Pancreas (tissue), 10 donors: ENCODE measurements around the gene STK39. TPM values are rescaled to one million over a fixed set of nuclear protein-coding genes. Genes with fewer than 3 reads are reported as not detected.

Source experiments
- ATAC-seq, 4 donors: fragments of 200-7000 bp; cut with Tn5 transposase; one replicate each; pipeline versions ENCODE4 v1.8.0 to v1.9.1; 2020; ENCODE audit warnings: mild to moderate bottlenecking in 4 of 4, moderate library complexity in 4 of 4
- DNase-seq, 6 donors: peaks; one replicate each; pipeline ENCODE4 v3.0.0-alpha.2; 2020
- FAIRE-seq: peaks from 2 replicates; lab custom pipeline; 2012; peaks lifted over from hg19 to GRCh38; lab: Jason Lieb, UNC
- H3K27ac ChIP-seq, 4 donors: fragments of 200-600 bp; sonication (generic); 1 replicate in 3 of 4; 2 replicates in 1 of 4; pipeline versions ENCODE4 v1.5.0 to v1.8.0; 2020
- H3K27me3 ChIP-seq, 4 donors: fragments of 200-600 bp; one replicate each; pipeline ENCODE4 v1.8.0; 2021
- H3K36me3 ChIP-seq, 3 donors: fragments of 200-600 bp; sonication (generic) in 1 of 3; one replicate each; pipeline versions ENCODE4 v1.5.0 to v1.8.0; 2020 to 2021
- H3K4me1 ChIP-seq, 3 donors: fragments of 200-600 bp; one replicate each; pipeline ENCODE4 v1.8.0; 2021
- H3K4me3 ChIP-seq, 4 donors: fragments of 200-600 bp; sonication (generic) in 2 of 4; one replicate each; pipeline versions ENCODE4 v1.5.0 to v1.8.0; 2020 to 2021
- H3K9me3 ChIP-seq, 4 donors: fragments of 200-600 bp; one replicate each; pipeline ENCODE4 v1.8.0; 2021
- CTCF ChIP-seq, 4 donors: fragments of 200-600 bp; sonication (generic) in 3 of 4; IDR thresholded peaks; one replicate each; pipeline versions ENCODE4 v1.5.0 to v1.8.0; 2021; ENCODE audit warnings: antibody characterized with exemption in 4 of 4
- WGBS, 2 donors: extraction: QIAGEN DNeasy Blood & Tissue Kit; methylation state at CpG; one replicate each; pipeline ENCODE4 v1.1.7; 2013; 5-methylcytosine and 5-hydroxymethylcytosine counted together
- intact Hi-C, 3 donors: fragments of 100-400 bp; cut with DNase I; formaldehyde crosslinking; loops; one replicate each; pipeline versions ENCODE4 v1.11.1 to v1.14.2; 2022
- polyA plus RNA-seq, 2 donors: library from polyadenylated mRNA; stranded (reverse); fragments of 200-250 nt; gene quantifications; one replicate each; pipeline ENCODE4 v1.2.3, GENCODE V29; 2013
- total RNA-seq, 6 donors: library from RNA; stranded (reverse); fragmentation: NEBNext Ultra II Directional in 4 of 6; extraction: Animal tissue kit (Norgen Biotek cat#: 25700) in 4 of 6; gene quantifications; one replicate each; pipeline versions ENCODE4 v1.2.1 to v1.2.4, GENCODE V29; 2021 to 2023
- donor health status: healthy with polysubstance abuse.
- donor health status: DM: no; HTN: no; CAD: no; lungs with moderate emphysema.
- donor health status: DM: no; HTN: no; CAD: no.
- donor health status: control.
- donor health status: control.
- donor health status: Bipolar disorder and iron deficiency.
- donor health status: DM: yes; HTN: yes; CAD: no.
- donor health status: DM: no; HTN: no; CAD: no.
- donor health status: DM: no; HTN: no; CAD: no.
- donor health status: DM: yes; HTN: yes; CAD: no.

STK39 gene
- total and polyA plus RNA-seq, 8 donors = 9.5 to 23.1 (median 15.5) TPM

GRCh38 chr2:167986223-167986622 is 261.2 kb downstream of the STK39 start:
- TF ChIP-seq CTCF (IDR thresholded peaks at IDR 0.05) = no peak
- no peaks in the 10 kb centered on the region for H3K4me1 ChIP-seq
- no peaks in the 10 kb centered on the region for H3K36me3 ChIP-seq
- H3K4me3 ChIP-seq = no peak overlapping the region
- H3K9me3 ChIP-seq = no peaks in the 10 kb centered on the region
- WGBS, 2 donors = 51 to 61% methylated on average over 2 of the region's 2 CpGs
- no peak for DNase-seq
- no peak for FAIRE-seq
- intact Hi-C loops = no loop called here
- H3K27me3 ChIP-seq = no peaks in the 10 kb centered on the region
- no peak overlapping the region for H3K27ac ChIP-seq
- no peak for ATAC-seq

- Histone ChIP-seq H3K4me3 (no peak overlapping the region), H3K4me1 (no peaks in the 10 kb centered on the region), H3K27me3 (no peaks in the 10 kb centered on the region), H3K36me3 (no peaks in the 10 kb centered on the region), H3K9me3 (no peaks in the 10 kb centered on the region), H3K27ac (no peak overlapping the region)
- WGBS, 2 donors = 88 to 91% methylated on average over 5 of the region's 5 CpGs
- ATAC-seq = no peak
- no peak for FAIRE-seq
- intact Hi-C loops = no loop called here
- no peak for DNase-seq
- no peak for TF ChIP-seq CTCF (IDR thresholded peaks at IDR 0.05)
Observed at GRCh38 chr2:167981945-167982344, 265.4 kb downstream of the STK39 start.

- no peak for TF ChIP-seq CTCF (IDR thresholded peaks at IDR 0.05)
- H3K4me1 ChIP-seq = no peaks in the 10 kb centered on the region
- intact Hi-C loops = no loop called here
- no peak overlapping the region for H3K4me3 ChIP-seq
- ATAC-seq = no peak
- H3K9me3 ChIP-seq = no peaks in the 10 kb centered on the region
- FAIRE-seq = no peak
- WGBS, 2 donors = 92 to 94% methylated on average over 4 of the region's 4 CpGs
- no peak overlapping the region for H3K27ac ChIP-seq
- no peaks in the 10 kb centered on the region for H3K27me3 ChIP-seq
- H3K36me3 ChIP-seq = no peaks in the 10 kb centered on the region
- no peak for DNase-seq
Observed at GRCh38 chr2:167980439-167980838, 267.0 kb downstream of the STK39 start.

GRCh38 chr2:167972746-167973145 is 274.6 kb downstream of the STK39 start:
- Histone ChIP-seq H3K27ac (no peak overlapping the region), H3K36me3 (no peaks in the 10 kb centered on the region), H3K4me1 (no peaks in the 10 kb centered on the region), H3K9me3 (peaks cover 0 to 5% (median 0%) of the 10 kb centered on the region in 4 donors), H3K27me3 (no peaks in the 10 kb centered on the region), H3K4me3 (no peak overlapping the region)
- intact Hi-C loops = no loop called here
- no peak for TF ChIP-seq CTCF (IDR thresholded peaks at IDR 0.05)
- DNase-seq (no peak), ATAC-seq (no peak), FAIRE-seq (no peak)

- TF ChIP-seq CTCF (IDR thresholded peaks at IDR 0.05) = no peak
- no peak overlapping the region for H3K4me3 ChIP-seq
- no peaks in the 10 kb centered on the region for H3K4me1 ChIP-seq
- no peaks in the 10 kb centered on the region for H3K36me3 ChIP-seq
- no peaks in the 10 kb centered on the region for H3K27me3 ChIP-seq
- WGBS, 2 donors = 95 to 100% methylated on average over 1 of the region's 1 CpG
- peaks cover 0 to 5% (median 0%) of the 10 kb centered on the region in 4 donors for H3K9me3 ChIP-seq
- DNase-seq = no peak
- no peak for FAIRE-seq
- no peak overlapping the region for H3K27ac ChIP-seq
- intact Hi-C loops = no loop called here
- no peak for ATAC-seq
Observed at GRCh38 chr2:167972020-167972419, 275.4 kb downstream of the STK39 start.
